Middle frontal gyrus (tissue), 1 donor: ENCODE measurements around the gene FAM210B.
"Not testable (repeated sequence)": the region's sequence is repeated elsewhere in the genome, so short reads cannot be mapped to it uniquely, and the experiment has no call there.

ENCODE experiments used
- DNase-seq: peaks from one replicate; pipeline ENCODE4 v3.0.0-alpha.2; 2015; ENCODE audit warnings: low spot score; ENCODE audit errors: extremely low spot score

FAM210B gene

GRCh38 chr20:56360133-56360907 is 1.5 kb downstream of the FAM210B start:
- DNase-seq = no peak

DNA sequence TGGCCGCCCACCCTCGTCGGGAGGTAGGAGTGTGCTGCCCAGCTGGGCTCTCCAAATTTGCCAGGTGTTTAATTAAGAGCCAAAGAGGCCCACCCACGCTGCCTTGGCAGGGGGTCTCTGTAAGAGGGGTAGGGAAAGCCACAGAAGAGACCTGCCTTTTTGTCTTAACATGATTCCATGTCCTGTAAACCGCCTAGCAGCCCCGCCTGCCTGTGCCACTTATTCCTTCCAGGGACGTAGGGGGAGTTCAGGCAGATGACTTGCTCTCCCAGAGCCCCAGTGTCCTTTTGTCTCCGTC is 2.1 kb downstream of the FAM210B start:
- no peak for DNase-seq

DNA sequence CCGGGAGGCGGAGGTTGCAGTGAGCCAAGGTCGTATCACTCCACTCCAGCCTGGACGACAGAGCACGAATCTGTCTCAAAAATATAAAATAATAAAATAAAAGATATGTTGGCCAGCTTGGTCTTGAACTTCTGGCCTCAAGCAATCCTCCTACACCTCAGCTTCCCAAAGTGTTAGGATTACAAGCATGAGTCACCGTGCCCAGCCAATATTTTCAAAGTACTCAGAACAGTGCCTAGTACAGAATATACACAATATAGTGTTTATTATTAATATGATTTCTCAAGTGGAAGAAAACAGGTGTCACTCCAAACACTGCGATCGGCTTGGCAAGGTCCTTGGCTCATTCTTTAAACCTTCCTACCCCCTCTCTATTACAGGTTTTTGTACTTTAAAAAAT is 3.1 kb downstream of the FAM210B start:
- no peak for DNase-seq

DNA sequence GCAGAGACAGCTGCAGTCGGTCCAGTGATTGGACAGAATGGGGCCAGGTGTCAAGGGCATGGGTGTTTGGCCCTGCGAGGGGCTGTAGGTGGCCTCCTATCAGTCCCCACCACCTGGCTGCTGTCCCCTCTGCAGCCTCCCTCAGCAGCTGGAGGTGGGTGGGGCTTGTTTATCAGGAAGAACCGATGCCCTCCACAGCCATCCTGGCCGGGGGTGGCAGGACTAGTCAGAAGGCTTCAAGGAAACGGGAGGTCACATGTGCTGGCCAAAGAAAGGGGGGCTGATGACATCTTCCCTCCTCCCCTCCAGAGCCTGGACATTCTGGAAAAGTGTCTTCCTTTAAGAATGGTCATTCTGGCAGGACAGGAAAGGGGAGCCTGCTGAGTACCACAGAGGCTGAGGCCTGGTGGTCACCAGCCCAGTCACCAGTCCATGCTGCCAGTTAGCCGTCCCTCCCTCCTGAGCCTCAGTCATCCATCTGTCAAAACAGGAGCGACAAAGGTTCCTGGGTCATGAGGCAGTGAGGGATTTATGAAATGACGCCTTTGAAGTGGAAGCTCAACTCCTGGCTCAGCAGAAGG is 4.1 kb downstream of the FAM210B start:
- no peak for DNase-seq

GRCh38 chr20:56363491-56363890 is 4.7 kb downstream of the FAM210B start:
- no peak for DNase-seq

DNA sequence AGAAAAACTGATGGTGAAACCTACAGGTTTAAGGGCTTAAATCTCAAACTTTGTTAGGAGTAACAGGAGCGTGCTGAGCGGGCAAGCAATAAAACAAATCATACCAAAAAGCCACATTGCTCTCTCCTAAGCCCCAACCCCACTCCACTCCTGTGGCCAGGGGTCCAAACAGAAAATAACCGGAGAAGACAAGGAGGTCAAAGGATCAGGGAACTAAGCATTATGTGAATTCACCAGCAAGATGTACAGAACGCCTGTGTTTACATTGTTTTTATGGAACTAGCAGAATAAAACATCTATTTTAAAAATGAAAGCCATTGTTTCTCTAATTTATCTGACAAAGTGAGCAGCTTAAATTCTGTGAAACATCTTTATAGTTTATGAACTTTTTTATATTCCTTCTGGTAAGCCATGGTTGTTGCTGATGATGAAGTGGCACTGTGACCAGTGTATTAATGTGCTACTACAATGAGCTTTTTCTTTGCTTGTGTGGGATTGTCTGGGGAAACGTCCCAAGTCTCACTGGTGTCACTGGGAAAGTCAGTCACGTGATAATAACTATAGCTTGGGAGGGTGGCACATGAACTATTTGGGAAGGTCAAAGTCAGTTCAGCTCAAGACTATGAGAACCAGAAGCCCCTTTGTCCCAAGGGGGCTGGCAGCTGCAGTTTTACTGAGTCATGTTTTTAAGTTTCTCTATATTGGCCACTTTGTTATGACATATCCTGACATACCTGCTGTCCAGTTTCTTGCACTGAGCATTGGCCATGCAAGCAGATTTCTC is 9.8 kb downstream of the FAM210B start:
- no peak for DNase-seq

DNA sequence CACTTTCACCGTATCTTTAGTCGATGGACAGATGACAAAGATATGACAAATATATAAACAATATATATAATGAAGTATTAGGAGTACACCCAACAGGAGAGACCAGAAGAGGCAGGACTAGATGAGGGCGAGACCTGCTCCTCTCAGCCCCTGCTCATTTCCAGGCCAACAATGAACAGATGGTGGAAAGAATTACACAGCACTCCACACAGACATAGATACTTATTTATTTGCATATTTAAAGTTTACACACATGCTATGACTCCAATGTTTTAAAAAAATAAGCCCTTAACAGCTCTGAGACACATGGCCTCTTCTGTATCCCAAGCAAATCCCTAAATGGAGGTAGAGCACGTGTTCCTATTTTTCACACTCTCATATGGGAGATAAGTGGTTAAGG is 10.4 kb downstream of the FAM210B start:
- no peak for DNase-seq

- no peak for DNase-seq
Measured at GRCh38 chr20:56371977-56372376, 13.2 kb downstream of the FAM210B start.

- no peak for DNase-seq
Measured at GRCh38 chr20:56372850-56373249, 14.1 kb downstream of the FAM210B start.

GRCh38 chr20:56373942-56374341 is 15.2 kb downstream of the FAM210B start:
- DNase-seq = no peak

DNA sequence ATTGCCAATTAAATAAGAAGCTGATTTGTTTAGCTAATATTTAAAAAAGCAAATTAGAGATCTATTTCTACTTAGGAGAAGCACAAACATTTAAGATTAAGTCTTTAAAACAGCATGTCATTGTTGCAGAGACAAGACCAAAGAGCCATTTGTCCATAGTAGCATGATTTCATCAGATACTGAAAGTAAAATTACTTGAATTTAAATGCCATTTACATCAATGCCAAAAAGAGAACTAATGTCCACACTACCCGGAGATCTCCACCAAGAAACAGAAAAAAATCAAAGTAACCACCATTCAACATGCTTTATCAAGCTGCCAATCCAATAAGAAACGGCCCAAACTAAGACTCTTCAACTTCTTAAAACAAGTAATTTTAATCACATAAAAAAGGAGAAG is 17.6 kb downstream of the FAM210B start:
- DNase-seq = no peak

- no peak for DNase-seq
Measured at GRCh38 chr20:56378386-56378785, 19.6 kb downstream of the FAM210B start.

- DNase-seq = no peak
Measured at GRCh38 chr20:56380375-56380774, 21.6 kb downstream of the FAM210B start.

DNA sequence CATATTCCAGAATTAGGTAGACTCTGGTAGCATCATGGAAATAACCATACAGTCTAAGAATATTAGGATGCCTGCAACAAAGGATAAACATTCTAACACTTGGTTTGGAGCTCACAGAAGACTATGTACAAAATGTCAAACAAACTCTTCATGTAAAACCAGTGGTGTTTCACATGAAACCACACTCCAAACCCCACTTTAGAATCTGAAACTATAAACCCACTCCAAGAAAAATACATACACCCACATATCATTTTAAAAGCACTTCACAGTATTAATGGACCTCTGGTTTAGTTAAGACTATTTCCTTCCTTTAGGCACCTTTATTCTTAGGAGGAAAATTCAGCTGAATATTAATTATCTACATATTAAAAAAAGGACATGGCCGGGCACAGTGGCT is 22.7 kb downstream of the FAM210B start:
- DNase-seq = no peak

DNA sequence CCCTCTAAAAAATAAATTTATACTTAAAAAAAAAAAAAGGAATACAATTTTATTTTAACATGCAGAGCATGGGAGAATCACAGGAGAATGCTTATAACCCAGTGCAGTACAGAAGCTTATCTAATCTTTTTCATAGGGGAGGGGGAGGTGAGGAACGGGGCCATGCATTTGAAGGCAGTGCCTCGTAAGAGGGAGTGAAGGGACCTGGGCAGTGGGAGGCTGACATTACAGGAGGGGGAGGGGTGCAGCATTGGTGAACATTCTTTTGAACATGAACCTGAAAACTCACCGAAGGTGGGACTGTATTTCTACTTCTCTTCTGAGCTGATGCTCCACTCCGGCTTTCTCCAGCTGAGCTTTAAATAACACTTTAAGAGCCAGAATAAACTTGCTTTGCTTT is 23.9 kb downstream of the FAM210B start:
- no peak for DNase-seq

DNA sequence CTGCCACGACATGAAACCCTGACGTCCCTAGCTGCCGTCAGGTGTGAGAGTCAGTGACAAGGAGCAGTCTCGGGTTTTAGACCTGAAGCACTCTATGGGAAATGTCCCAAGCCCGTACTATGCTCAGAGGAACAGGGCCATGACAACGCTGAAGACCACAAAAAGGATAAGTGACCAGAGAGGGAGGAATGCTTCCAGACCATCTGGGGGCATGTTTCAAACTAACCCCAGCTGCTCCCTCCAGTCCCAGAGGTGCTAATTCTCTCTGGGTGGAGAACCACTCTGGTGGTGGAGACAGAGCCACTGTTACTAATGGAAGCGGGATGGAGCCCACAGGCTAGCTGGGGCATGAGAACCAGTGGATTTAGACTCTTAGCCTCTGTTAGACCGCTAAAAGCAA is 24.6 kb downstream of the FAM210B start:
- DNase-seq = no peak

GRCh38 chr20:56385130-56385529 is 26.4 kb downstream of the FAM210B start:
- no peak for DNase-seq

GRCh38 chr20:56386219-56386618 is 27.4 kb downstream of the FAM210B start:
- no peak for DNase-seq

DNA sequence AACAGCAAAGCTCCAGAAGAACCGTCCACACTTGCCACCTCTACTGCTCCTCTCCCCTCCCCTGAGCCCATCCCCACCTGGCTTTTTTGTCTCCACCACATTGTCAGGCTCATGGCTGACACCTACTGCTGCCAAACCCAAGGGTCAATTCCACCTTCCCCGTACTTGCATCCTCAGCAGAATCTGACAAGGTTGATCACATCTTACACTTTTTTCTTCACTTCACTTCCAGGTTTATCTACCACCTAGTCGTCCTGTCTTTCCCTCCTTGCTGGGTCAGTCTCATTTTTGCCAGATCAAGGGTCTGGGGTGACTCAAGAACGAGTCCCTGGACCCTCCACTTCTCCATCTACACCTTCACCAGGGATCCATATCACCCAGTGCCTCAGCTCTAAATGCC is 30.1 kb downstream of the FAM210B start:
- no peak for DNase-seq

DNA sequence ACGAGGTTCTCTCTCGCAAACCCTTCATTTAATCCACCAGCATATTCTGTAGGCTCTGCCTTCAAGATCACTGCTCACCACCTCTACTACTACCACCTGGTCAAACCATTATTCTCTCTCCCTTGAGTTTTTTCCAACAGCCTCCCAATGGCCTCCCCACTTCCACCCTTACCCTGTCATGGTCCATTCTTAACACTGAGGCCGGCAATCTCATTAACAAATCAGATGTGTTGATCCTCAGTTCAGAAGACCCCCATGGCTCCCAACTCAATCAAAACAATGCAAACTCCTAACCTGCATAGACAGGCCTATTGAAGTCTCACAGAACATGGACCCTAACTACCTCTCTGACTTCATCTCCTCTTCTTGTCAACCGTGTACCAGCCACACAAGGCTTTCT is 31.0 kb downstream of the FAM210B start:
- DNase-seq = no peak

- not testable (repeated sequence) for DNase-seq
Measured at GRCh38 chr20:56390396-56390795, 31.6 kb downstream of the FAM210B start.

DNA sequence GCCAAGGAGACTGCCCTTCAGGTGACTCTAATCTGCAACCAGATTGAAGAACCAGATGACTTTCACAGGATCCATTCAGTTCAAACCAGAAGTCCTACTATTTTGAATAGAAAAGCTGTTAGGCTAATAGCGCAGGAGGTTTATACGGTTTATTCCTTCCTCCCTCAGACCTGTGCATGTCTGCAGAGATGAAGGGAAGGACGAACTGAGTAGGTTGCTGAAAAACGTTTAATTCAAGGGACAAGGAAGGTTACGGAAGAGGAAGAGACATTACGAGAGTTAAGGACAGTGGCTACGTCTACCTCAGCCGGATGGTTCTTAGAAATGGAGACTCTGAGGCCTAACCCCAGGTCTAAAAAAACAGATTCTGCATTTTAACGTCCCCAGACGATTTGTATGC is 32.3 kb downstream of the FAM210B start:
- DNase-seq = no peak
